IMR-90 (cell line): ENCODE results near the gene PI16. TPM values are rescaled to one million over a fixed set of nuclear protein-coding genes. Genes with fewer than 3 reads are reported as not detected.

Experiments used
- ATAC-seq: fragments of 200-7000 bp; cut with Tn5 transposase; 2 replicates; pipeline ENCODE4 v1.9.1; 2020; ENCODE audit warnings: low read depth, mild to moderate bottlenecking, moderate library complexity
- BruUV-seq: library from RNA; stranded (reverse); fragments of 400-500 nt; replicated peaks from 2 replicates; lab custom pipeline; 2021; lab: Mats Ljungman, UMichigan
- CTCF ChIA-PET: fragments of 300-600 bp; formaldehyde crosslinking; extraction: SDS; loops from one replicate; lab custom pipeline; 2021; ENCODE audit warnings: antibody characterized with exemption; lab: Yijun Ruan, JAX
- POLR2A ChIA-PET: fragments of 300-600 bp; sonication (Branson Sonifier 250); formaldehyde crosslinking; loops from one replicate; lab custom pipeline; 2022; ENCODE audit warnings: antibody characterized with exemption; ENCODE audit not compliant: unreplicated experiment; lab: Charles Lee
- DNase-seq: peaks from one replicate; pipeline ENCODE4 v3.0.0; 2013
- H2AFZ ChIP-seq: replicated peaks from 2 replicates; pipeline ENCODE3; 2013; ENCODE audit warnings: low read length, mild to moderate bottlenecking; ENCODE audit not compliant: poor library complexity
- H2AK5ac ChIP-seq: 2 replicates; pipeline ENCODE4 v1.6.1; 2013; ENCODE audit warnings: low read depth, low read length, inconsistent platforms
- H2AK9ac ChIP-seq: replicated peaks from 2 replicates; pipeline ENCODE3; 2013; ENCODE audit warnings: mild to moderate bottlenecking, low read depth, low read length, moderate library complexity; ENCODE audit not compliant: poor library complexity
- H2BK120ac ChIP-seq: 2 replicates; pipeline ENCODE4 v1.6.1; 2013; ENCODE audit warnings: low read depth, low read length, inconsistent platforms
- H2BK15ac ChIP-seq: 3 replicates; pipeline ENCODE4 v1.6.1; 2013; ENCODE audit warnings: low read depth, low read length, inconsistent platforms
- H2BK20ac ChIP-seq: 2 replicates; pipeline ENCODE4 v1.6.1; 2013; ENCODE audit warnings: low read depth, mild to moderate bottlenecking, inconsistent platforms, low read length, moderate library complexity
- H2BK5ac ChIP-seq: 2 replicates; pipeline ENCODE4 v1.6.1; 2013; ENCODE audit warnings: mild to moderate bottlenecking, low read depth, low read length, inconsistent platforms; ENCODE audit not compliant: poor library complexity, severe bottlenecking
- H3K14ac ChIP-seq: replicated peaks from 2 replicates; pipeline ENCODE4 v1.6.1; 2013; ENCODE audit warnings: low read depth, low read length, inconsistent platforms
- H3K18ac ChIP-seq: 2 replicates; pipeline ENCODE4 v1.6.1; 2013; ENCODE audit warnings: low read depth, low read length, control low read depth
- H3K23ac ChIP-seq: 2 replicates; pipeline ENCODE4 v1.6.1; 2013; ENCODE audit warnings: low read depth, low read length, inconsistent platforms
- H3K27ac ChIP-seq: 2 replicates; pipeline ENCODE4 v1.5.1; 2013; ENCODE audit warnings: mild to moderate bottlenecking, control low read depth, low read length; ENCODE audit not compliant: insufficient read depth
- H3K27me3 ChIP-seq: 2 replicates; pipeline ENCODE4 v1.6.1; 2013; ENCODE audit warnings: low read length; ENCODE audit not compliant: control insufficient read depth, insufficient read depth
- H3K36me3 ChIP-seq: 2 replicates; pipeline ENCODE4 v1.6.1; 2013; ENCODE audit warnings: low read length, mixed read lengths; ENCODE audit not compliant: control insufficient read depth, insufficient read depth
- H3K4ac ChIP-seq: 2 replicates; pipeline ENCODE4 v1.6.1; 2013; ENCODE audit warnings: low read depth, low read length, inconsistent platforms
- H3K4me1 ChIP-seq: 2 replicates; pipeline ENCODE4 v1.6.1; 2013; ENCODE audit warnings: low read length, mixed read lengths; ENCODE audit not compliant: control insufficient read depth, insufficient read depth
- H3K4me2 ChIP-seq: 2 replicates; pipeline ENCODE4 v1.6.1; 2013; ENCODE audit warnings: low read depth, mild to moderate bottlenecking, control low read depth, low read length, moderate library complexity
- H3K4me3 ChIP-seq: 2 replicates; pipeline ENCODE4 v1.5.1; 2013; ENCODE audit warnings: low read depth, mild to moderate bottlenecking, control low read depth, low read length, moderate library complexity; ENCODE audit not compliant: insufficient read depth
- H3K56ac ChIP-seq: 2 replicates; pipeline ENCODE4 v1.6.1; 2013; ENCODE audit warnings: low read length, inconsistent platforms; ENCODE audit not compliant: insufficient read depth; ENCODE audit errors: extremely low read depth
- H3K79me1 ChIP-seq, 2 experiments: 2 replicates each; pipeline ENCODE4 v1.6.1; 2013; ENCODE audit warnings: low read length in 2 of 2, inconsistent platforms in 1 of 2, low read depth in 1 of 2
- H3K9ac ChIP-seq: 2 replicates; pipeline ENCODE4 v1.6.1; 2013; ENCODE audit warnings: low read depth, low read length, control low read depth
- H3K9me1 ChIP-seq: 2 replicates; pipeline ENCODE4 v1.6.1; 2013; ENCODE audit warnings: low read length, inconsistent platforms; ENCODE audit not compliant: insufficient read depth
- H3K9me3 ChIP-seq: 2 replicates; pipeline ENCODE4 v1.6.1; 2013; ENCODE audit warnings: low read length; ENCODE audit not compliant: control insufficient read depth, insufficient read depth
- H4K20me1 ChIP-seq: 2 replicates; pipeline ENCODE4 v1.6.1; 2013; ENCODE audit warnings: low read length, inconsistent platforms; ENCODE audit not compliant: insufficient read depth
- H4K5ac ChIP-seq: 2 replicates; pipeline ENCODE4 v1.6.1; 2013; ENCODE audit warnings: mild to moderate bottlenecking, low read depth, low read length, control low read depth
- H4K8ac ChIP-seq, 2 experiments: 2 replicates each; pipeline ENCODE4 v1.6.1; 2013; ENCODE audit warnings: low read depth in 2 of 2, low read length in 2 of 2, control low read depth in 1 of 2, inconsistent platforms in 1 of 2
- H4K91ac ChIP-seq: 2 replicates; pipeline ENCODE4 v1.6.1; 2013; ENCODE audit warnings: low read depth, low read length, inconsistent platforms; ENCODE audit not compliant: insufficient read depth
- BHLHE40 ChIP-seq: fragments of 150-350 bp; IDR thresholded peaks from 2 replicates; pipeline ENCODE4 v1.6.1; 2016; ENCODE audit warnings: mild to moderate bottlenecking, low read depth, low read length
- CEBPB ChIP-seq: IDR thresholded peaks from 2 replicates; pipeline ENCODE4 v1.6.1; 2012; ENCODE audit warnings: low read depth, low read length, improper control_type of control experiment
- CHD1 ChIP-seq: IDR thresholded peaks from 2 replicates; pipeline ENCODE4 v1.6.1; 2012; ENCODE audit warnings: low read depth, low read length, improper control_type of control experiment
- CTCF ChIP-seq: conservative IDR thresholded peaks from 2 replicates; pipeline ENCODE4 v1.5.1; 2012; ENCODE audit warnings: mild to moderate bottlenecking, low read depth, low read length, improper control_type of control experiment
- ELK1 ChIP-seq: fragments of 150-350 bp; IDR thresholded peaks from 2 replicates; pipeline ENCODE4 v1.6.1; 2016; ENCODE audit warnings: low read depth, mild to moderate bottlenecking, low read length, moderate library complexity, borderline replicate concordance
- FOS ChIP-seq: fragments of 150-350 bp; IDR thresholded peaks from 2 replicates; pipeline ENCODE4 v1.6.1; 2016; ENCODE audit warnings: low read depth, low read length
- MAFK ChIP-seq: IDR thresholded peaks from 2 replicates; pipeline ENCODE4 v1.6.1; 2012; ENCODE audit warnings: low read depth, low read length, improper control_type of control experiment
- MAZ ChIP-seq: IDR thresholded peaks from 2 replicates; pipeline ENCODE4 v1.6.1; 2012; ENCODE audit warnings: low read depth, mild to moderate bottlenecking, low read length, improper control_type of control experiment, moderate library complexity, borderline replicate concordance
- MXI1 ChIP-seq: IDR thresholded peaks from 2 replicates; pipeline ENCODE4 v1.6.1; 2012; ENCODE audit warnings: low read depth, mild to moderate bottlenecking, low read length, moderate library complexity, borderline replicate concordance
- NFE2L2 ChIP-seq: fragments of 150-350 bp; IDR thresholded peaks from 2 replicates; pipeline ENCODE4 v1.6.1; 2016; ENCODE audit warnings: low read depth, mild to moderate bottlenecking, low read length
- POLR2A ChIP-seq: IDR thresholded peaks from 2 replicates; pipeline ENCODE4 v1.6.1; 2012; ENCODE audit warnings: mild to moderate bottlenecking, low read depth, low read length
- RAD21 ChIP-seq: IDR thresholded peaks from 2 replicates; pipeline ENCODE4 v1.6.1; 2012; ENCODE audit warnings: low read length, improper control_type of control experiment
- RCOR1 ChIP-seq: IDR thresholded peaks from 2 replicates; pipeline ENCODE4 v1.6.1; 2012; ENCODE audit warnings: mild to moderate bottlenecking, low read length, improper control_type of control experiment; ENCODE audit not compliant: insufficient replicate concordance
- RFX5 ChIP-seq: IDR thresholded peaks from 2 replicates; pipeline ENCODE4 v1.8.0; 2012; ENCODE audit warnings: low read depth, mild to moderate bottlenecking, low read length, moderate library complexity
- SMC3 ChIP-seq: fragments of 150-350 bp; IDR thresholded peaks from 2 replicates; pipeline ENCODE4 v1.6.1; 2016; ENCODE audit warnings: low read depth, mild to moderate bottlenecking, antibody characterized with exemption, low read length, moderate library complexity
- USF2 ChIP-seq: fragments of 150-350 bp; IDR thresholded peaks from 2 replicates; pipeline ENCODE4 v1.6.1; 2017; ENCODE audit warnings: mild to moderate bottlenecking, antibody characterized with exemption, low read length, low read depth
- WGBS, 2 experiments: methylation state at CpG; one replicate each; pipeline versions ENCODE4 v1.1.5 to v1.1.7; 2013; ENCODE audit warnings: missing lambda C conversion rate in 2 of 2; ENCODE audit not compliant: insufficient read length in 1 of 2; ENCODE audit errors: extremely low coverage in 2 of 2; 5-methylcytosine and 5-hydroxymethylcytosine counted together
- dilution Hi-C: fragments of 300-500 bp; cut with HindIII; formaldehyde crosslinking; loops from one replicate; pipeline ENCODE4 v1.14.3; 2018; ENCODE audit warnings: low sequenced_read_pairs; ENCODE audit not compliant: unreplicated experiment
- in situ Hi-C: fragments of 300-500 bp; cut with MboI; formaldehyde crosslinking; loops from 3 replicates; pipeline ENCODE4 v1.14.3; 2019; ENCODE audit warnings: low sequenced_read_pairs, inconsistent platforms, mixed read lengths
- intact Hi-C: fragments of 100-400 bp; cut with micrococcal nuclease; formaldehyde crosslinking; loops from 2 replicates; pipeline ENCODE4 v1.10.0; 2022
- polyA plus RNA-seq, 3 experiments: library from polyadenylated mRNA; depleted of rRNA; stranded (reverse); fragments of >200 nt; gene quantifications; 2 replicates each; pipeline ENCODE4 v1.2.3, GENCODE V29; 2012; ENCODE audit warnings: low replicate concordance in 1 of 3
- total RNA-seq: library from RNA; depleted of rRNA; stranded (reverse); fragments of >200 nt; gene quantifications from 2 replicates; pipeline ENCODE4 v1.2.3, GENCODE V29; 2012

Gene PI16
- total and polyA plus RNA-seq, 2 of the 4 experiments (the other 2 are of a cell fraction): 0.21 TPM; not detected in 1

- Histone ChIP-seq H2BK120ac (peak overlapping the region; percentile 35), H3K27me3 (no peaks in the 10 kb centered on the region), H3K4me3 (no peak overlapping the region), H4K8ac (no peak overlapping the region; a peak in 1 of 4 replicates), H3K27ac (no peak overlapping the region), H2BK5ac (peak overlapping the region; percentile 45), H3K56ac (no peak overlapping the region), H3K18ac (peak overlapping the region; percentile 25; the same call in 1 of the 2 replicates), H3K36me3 (no peaks in the 10 kb centered on the region), H3K4me2 (no peak overlapping the region), H4K5ac (no peak overlapping the region), H3K4me1 (peaks cover 9% of the 10 kb centered on the region), H3K9me1 (0 out of 2 replicates have a peak, but pooled peaks cover 9% of the 10 kb centered on the region), H4K91ac (peak overlapping the region; percentile 42), H3K9me3 (no peaks in the 10 kb centered on the region), H3K4ac (peak overlapping the region; percentile 28), H3K14ac (peak overlapping the region; percentile 51), H2BK15ac (peak overlapping the region; percentile 47; the same call in 1 of the 3 replicates), H2AK5ac (peak overlapping the region; percentile 30; the same call in 1 of the 2 replicates), H2AFZ (no peak overlapping the region), H2AK9ac (no peak overlapping the region), H2BK20ac (peak overlapping the region; percentile 50), H4K20me1 (no peaks in the 10 kb centered on the region), H3K9ac (no peak overlapping the region), H3K23ac (no peak overlapping the region), H3K79me1 (no peaks in the 10 kb centered on the region)
- no TSS peak for BruUV-seq
- in situ Hi-C loops (no loop called here), intact Hi-C loops (no loop called here), dilution Hi-C loops (no loop called here)
- 83% methylated on average over 2 of the region's 6 CpGs; no CpG with 5 or more reads in 1 of the 2 experiments for WGBS, 2 experiments
- no peak for DNase-seq
- ATAC-seq: no peak
- TF ChIP-seq POLR2A (no peak), NFE2L2 (no peak), CTCF (no peak), BHLHE40 (no peak), RCOR1 (no peak), USF2 (no peak), MAFK (no peak), RFX5 (no peak), SMC3 (no peak), CHD1 (no peak), MXI1 (no peak), CEBPB (no peak), FOS (no peak), ELK1 (no peak), RAD21 (no peak), MAZ (no peak)
- ChIA-PET POLR2A (interaction anchor here (1.1 kb wide), 1 partner anchor 48 kb away, joined by 4 read pairs; the partner anchor contains the start of gene MTCH1), CTCF (no interaction called here)
Observed at GRCh38 chr6:36937896-36938295, 16.6 kb upstream of the PI16 start.
